HG03378 (cell line): ENCODE data around the gene CORO2A.
"Not testable (repeated sequence)": the region's sequence is repeated elsewhere in the genome, so short reads cannot be mapped to it uniquely, and the experiment has no call there.

Experiments used
- ATAC-seq: cut with Tn5 transposase; IDR thresholded peaks from one replicate; pipeline ENCODE4 v1.9.1; 2021; ENCODE audit warnings: mild to moderate bottlenecking, moderate library complexity; ENCODE audit not compliant: unreplicated experiment

Gene CORO2A

DNA sequence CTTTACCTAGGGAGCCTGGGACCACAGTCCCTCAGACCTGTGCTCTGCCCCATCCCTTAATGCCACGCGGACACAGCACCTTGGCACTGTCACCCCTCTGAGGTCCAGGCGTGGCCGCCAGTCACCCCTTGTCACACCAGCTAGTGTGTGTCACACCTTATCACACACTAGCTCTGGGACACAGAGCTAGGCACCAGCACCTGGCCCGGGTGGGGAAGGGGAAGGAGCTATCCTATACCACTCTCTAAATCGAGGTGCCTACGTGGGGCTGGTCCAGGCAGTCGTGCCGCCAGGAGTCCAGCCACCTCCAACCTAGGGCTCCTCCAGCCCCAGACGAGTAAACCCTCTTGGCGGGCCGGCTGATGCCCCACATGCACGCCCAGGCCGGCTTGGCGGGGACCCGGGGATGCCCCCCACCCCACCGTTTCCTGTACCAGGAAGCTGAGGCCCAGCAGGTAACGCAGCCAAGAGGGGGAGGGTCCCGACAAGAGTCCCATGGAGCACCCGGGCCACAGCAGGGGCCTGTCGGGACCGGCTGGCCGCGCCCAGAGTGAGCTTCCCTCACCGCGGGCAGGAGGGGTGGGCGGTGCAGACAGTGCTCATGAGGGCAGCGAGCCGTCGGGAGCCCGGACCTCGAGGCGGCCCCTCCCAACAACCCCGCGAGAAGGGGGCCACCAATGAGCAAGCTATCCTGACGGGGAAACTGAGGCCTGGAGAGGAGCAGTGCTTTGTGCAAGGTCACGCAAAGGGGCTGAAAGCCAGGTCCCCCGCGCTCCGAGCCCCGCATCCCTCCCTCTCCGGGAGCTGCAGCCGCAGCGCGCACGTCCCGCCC lies 550 bp downstream of the CORO2A start:
- no peak for ATAC-seq

DNA sequence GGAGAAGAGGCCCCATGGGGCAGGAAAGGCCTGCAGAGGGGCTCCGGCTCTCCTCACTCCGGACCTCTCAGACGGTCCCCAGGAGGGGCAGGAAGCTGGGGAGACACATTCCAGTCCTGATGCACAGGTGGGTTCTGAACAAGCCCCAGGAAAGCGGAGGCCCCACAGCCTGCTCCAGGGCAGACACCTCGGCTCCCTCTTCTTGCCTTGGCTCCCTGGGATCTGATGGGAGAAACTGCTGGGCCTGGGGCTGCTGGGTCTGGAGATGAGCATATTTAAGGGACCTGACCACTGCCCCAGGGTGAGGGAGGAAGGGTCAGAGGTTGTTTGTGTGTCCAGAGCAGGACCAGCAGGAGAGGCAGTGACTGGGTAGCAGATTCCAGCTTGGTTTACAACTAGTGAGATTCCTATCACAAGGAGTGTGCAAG lies 1.2 kb downstream of the CORO2A start:
- ATAC-seq, result no peak

DNA sequence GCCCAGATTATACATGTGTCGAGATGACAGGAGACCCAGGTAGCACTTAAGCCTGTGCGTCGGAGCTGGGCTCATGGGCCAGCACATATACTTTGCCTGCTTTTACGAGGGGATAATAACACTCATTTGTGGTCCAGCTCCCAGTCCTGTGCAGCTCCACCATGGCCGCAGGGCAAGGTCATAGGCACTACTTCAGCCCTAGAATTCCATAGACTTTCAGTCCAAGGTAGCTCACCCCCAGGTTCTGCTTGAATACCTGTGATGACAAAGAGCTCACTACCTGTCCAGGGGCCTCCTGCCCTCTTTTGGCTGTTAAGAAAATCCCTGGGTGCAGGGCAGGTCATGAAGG lies 1.7 kb downstream of the CORO2A start:
- ATAC-seq, result no peak

DNA sequence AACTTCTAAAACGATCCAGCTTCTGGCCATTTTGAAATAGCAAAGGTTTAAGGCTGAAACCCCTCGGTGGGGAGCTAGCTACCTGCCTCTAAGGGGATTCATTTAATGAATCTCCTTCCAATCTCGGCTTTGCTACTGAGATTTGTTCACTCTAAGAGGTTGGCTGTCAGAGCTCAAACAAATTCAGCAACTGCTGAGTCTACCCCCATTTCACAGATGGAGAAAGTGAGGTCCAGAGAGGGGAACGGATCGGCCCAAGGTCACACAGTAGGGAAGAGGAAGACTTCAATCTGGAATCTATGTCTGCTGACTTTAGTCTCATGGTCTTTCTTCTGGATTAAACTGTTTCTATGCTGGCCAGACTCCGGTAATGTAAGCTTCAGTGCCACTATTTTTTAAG lies 3.0 kb downstream of the CORO2A start:
- ATAC-seq, result no peak

DNA sequence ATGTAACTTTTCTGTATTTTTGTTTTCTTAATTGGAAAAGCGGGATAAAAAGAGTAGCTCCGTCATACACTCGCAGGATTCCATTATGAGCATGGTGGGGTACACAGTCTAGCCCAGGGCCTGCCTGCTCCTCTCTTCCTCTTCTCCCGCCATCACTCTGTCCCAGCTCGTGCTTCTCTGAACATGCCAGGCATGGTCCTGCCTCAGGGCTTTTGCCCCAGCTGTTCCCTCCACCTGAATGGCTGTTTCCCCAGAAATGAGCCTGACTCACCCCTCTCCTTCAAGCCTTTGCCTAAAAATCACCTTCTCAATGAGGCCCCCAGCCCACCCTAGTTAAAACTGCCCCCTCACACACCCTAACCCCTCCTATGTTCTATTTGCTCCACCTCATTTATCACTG lies 4.5 kb downstream of the CORO2A start:
- no peak for ATAC-seq

DNA sequence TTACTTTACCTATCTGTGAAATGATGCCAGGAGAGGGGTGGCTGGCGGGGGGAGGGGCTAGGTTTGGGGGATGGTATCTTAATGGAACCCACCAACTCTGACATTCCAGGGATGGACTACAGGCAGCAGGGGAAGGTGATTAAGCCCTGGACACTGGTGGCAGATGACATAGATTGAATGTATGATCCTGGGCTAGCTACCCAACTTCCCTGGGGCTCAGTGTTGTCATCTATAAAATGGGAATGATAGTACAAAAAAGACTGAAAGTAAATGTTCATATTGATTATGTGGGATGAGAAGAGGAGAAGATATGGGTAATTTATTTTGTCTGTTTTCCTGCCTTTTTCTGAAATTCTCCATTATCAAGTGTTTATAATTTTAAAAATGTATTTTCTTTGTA lies 6.2 kb downstream of the CORO2A start:
- ATAC-seq, result no peak

DNA sequence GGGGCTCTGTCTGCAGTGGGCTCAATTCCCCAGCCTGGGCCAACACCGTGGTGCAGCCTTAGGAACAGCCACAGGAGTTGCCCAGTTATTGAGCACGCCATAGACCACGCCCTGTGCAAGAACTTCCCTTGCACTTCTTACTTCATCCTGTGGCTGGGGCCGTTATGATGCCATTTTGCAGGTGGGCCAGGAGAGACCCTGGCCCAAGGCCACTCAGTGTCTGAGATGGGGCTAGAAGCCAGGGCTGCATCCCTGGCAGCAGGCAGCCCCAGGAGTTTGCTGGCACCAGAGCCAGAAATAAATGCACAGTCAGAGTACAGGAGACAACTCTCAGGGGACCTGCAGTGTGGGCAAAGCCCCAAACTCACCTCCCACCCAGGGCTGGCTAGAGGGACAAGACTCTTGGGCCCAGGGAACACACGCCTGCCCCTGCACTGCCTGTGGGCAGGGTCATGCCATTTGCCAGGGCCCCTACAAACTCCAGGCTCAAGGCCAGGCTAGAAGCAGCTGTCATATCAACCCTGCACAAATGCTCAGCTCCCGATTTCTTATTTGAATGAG lies 6.7 kb downstream of the CORO2A start:
- no peak for ATAC-seq

DNA sequence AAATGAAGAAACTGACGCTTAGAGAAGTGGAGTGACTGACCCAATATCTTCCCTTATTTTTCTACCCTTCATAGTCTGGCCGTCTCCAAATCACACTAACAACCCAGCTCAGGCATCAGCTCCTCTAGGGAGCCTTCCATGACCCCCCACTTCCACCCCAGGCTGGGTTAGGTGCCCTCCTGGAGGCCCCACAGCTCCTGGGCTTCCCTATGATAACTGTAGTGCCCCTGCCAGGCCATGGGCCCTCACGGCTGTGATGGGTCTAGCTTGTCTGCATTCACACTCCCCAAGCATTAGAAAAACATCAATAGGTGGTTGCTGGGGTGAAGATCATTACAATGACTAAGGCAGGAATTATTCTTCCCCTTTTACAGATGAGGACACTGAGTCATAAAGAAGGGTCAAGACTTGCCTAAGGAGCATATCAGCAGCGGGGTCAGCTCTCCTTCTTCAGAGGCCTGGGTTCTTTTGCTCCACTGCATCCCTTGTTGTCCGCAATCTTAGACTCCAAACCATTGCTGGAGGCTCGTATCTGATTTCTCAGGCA lies 7.3 kb downstream of the CORO2A start:
- no peak for ATAC-seq

DNA sequence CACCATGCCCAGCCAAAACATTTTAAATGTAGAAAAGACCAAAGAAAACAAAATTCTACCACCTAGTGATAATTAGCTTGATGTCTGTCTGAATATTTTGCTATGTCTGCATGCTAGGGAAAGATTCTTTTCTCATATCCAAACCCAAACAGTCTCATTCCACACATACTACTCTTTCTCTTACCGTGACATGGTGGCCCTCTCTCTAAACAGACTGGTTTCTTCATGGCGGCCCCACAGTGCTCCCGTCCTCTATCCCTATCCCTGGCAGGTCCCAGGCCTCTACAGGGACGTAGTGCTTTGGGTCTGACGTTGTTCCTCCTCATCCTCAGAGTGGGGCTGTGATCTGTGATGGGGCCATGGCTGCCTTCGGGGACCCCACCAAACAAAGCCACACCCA lies 8.1 kb downstream of the CORO2A start:
- ATAC-seq, result no peak

DNA sequence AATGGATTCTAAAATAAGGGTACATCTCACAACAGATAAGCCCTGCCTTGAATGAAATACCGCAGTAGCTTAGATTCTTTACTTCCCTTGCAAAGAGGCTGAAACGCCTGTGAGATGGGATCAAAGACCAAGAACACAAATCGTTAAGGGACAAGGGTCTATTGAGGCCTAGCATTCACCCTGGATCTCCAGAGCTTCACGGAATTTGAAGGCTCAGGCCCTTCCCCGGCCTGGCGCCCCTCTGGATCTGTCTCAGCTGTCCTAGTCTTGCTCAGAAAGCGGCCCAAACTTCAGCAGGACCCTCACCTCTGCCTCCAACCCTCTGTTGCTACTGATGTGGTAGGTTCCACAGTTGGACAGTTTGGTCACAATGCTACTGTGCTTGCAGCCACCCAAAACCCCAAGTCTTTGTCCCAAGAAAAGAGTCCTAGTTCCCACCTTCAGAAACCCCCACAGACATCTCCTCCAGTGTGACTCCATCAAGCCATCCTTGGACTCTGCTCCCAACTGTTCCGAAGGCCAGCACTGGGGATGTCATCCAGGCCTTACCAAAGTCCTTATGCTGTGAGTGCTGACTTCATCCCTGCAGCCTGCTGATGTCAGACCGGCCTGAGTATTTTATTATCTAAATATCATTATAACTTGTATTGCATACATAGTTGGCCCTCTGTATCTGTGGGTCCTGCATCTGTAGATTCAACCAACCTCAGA lies 9.4 kb downstream of the CORO2A start:
- no peak for ATAC-seq

DNA sequence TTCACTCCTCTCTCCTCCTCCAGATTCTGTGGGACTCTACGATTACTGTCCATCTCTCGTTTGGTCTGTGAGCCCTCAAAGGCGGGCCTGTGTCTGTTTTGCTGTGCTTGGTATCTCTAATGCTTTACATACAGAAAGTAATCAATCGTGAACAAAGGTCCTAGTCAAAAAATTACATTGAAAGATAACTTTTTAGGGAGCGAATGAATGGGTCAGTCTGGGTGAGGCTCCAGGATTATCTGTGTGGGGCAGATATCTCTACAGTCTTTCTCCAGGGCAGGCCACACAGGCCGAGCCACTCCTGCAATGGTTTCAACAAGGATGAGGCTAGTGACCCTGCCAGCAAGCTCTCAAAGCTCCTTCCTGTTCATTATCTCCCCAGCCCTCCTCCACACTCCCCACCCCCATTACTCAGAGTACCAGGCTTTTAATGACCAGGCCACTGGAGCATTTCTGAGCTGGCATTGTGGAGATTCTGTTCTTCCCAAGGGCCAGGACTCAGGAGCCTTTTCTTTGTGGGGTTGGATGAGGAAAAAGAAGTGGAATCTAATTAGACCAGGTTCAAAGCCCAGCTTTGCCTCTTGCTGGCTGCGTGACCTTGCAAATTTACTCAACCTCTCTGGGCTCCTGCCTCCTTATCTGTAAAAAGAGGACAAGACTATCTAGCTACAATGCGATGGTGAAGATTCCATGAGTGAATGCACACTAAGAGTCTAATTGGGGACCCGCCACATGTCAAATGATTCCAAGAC lies 10.2 kb downstream of the CORO2A start:
- no peak for ATAC-seq

DNA sequence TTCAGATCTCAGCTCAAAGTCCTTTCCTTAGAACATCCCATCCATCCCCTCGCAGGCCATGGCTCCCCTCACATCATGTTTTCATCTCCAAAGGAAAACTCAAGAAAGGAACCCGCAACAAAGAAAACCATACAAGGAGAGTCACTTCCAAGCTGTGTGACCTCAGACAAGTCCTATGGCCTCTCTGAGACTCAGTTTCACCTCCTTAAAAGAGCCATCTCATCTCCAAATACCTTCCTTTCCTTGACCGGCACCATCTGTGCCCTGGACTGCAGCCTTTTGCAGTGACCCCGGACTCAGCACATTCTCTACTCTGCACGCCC lies 10.7 kb downstream of the CORO2A start:
- ATAC-seq, result no peak

DNA sequence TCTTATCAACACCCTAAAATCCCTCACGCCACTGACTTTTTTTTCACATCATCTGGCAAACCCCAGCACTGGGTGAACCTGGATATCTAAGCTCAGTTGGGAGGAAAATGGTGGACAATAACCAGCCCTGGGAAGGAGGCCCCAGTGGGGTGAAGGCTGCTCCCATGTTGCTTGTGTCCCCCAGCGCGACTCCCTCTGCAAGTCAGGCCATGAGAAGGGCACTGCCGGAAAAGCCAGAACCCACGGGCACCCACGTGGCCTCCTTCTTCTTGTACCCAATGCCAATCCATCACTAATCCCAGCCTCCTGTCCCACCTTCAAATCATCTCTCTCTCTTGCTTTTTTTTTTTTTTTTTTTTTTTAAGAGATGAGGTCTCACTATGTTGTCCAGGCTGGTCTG lies 11.4 kb downstream of the CORO2A start:
- no peak for ATAC-seq

DNA sequence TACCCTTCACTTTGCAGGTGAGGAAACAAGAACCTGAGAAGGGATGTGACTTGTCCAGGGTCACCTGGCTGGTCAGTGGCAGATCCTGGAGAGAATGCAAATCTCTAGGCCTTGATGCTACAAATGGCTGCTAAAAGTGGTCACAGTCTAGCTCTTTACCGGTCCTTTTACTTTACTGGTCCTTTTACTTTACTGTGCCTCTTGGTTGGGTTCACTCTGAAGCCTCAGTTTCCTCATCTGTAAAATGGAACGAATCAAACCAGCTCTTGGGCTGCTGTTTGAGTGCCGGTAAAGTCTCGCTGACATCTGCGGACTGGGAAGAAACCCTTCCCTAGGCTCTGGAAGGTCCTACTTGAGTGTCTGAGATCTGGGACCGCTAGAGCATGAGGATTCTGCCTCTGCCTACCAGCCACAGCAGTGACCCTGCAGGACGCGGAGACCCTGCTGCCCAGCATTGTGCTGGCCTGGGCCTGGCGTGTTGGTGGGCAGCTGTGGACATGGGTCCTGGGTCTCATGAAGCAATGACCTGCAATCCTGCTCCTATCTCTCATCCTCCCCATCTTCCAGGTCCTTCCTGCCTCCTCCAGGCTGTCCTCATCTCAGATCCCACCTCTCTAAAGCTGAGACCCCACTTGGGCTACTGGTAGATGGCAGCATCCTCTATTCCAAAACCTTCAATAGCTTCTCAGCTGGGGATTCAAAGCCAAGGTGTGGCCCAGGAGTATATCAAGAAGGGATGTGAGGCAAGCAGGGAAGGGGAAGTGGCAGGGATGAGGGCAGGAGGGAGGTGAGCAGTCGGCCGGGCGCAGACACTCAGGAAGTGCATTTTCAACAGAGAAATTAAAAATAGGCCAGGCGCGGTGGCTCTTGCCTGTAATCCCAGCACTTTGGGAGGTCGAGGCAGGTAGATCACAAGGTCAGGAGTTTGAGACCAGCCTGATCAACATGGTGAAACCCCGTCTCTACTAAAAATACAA lies 13.3 kb downstream of the CORO2A start:
- no peak for ATAC-seq

DNA sequence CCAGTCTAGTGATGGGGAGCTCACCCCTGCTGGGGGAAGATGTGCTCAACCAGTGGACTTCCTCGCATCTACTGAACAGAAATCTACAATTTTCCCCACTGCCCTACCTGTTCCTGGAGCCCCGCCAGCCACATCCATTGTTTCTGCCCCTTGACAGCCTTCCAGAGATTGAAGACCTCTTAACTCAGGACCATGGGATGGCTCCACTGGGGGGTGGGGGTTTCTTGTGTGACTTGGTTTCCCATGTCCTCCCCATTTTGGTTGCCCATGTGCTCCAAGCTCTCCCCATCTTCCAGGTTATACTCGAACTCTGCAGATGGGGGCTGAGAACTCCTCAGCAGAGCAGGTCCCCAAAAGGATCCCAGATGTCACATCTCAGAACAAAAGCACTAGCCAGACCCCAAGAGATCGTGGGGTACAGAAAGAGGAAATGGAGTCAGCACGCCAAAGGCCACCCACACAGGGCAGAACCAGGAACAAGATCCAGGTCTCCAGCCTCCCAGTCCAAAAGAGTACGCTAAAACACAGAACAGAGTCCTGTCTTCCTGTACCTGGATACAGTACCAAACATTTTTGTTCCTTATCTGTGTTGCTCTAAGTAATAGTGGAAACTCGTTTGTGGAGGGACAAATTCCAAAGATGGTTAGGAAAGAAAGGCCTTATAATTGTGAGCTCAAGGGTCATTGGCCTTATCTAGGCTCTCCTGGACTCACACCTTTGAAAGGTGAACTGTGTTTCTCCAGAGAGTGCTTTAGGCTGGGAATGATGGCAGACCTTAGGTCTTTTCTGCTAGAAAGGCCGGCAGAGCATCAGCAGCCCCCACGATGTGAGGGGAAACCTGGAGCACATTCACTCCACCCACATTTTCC lies 15.8 kb downstream of the CORO2A start:
- ATAC-seq, result no peak

DNA sequence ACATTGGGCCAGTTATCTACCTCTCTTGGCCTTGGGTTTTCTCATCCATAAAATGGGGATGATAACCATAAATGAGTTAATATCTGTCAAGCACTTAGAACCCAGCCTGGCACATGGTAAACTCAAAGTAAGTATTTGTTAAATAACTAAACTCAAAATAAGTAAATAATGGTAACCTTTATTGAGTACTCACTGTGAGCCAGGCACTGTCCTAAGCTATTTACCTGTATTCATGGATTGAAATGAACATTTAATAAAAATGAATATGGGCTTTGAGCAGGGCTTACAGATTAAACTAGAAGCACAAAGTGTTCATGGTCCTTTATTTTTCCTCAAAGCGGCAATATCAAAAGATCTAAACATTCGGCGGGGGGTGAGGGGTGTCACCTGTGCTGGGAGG lies 16.7 kb downstream of the CORO2A start:
- no peak for ATAC-seq

DNA sequence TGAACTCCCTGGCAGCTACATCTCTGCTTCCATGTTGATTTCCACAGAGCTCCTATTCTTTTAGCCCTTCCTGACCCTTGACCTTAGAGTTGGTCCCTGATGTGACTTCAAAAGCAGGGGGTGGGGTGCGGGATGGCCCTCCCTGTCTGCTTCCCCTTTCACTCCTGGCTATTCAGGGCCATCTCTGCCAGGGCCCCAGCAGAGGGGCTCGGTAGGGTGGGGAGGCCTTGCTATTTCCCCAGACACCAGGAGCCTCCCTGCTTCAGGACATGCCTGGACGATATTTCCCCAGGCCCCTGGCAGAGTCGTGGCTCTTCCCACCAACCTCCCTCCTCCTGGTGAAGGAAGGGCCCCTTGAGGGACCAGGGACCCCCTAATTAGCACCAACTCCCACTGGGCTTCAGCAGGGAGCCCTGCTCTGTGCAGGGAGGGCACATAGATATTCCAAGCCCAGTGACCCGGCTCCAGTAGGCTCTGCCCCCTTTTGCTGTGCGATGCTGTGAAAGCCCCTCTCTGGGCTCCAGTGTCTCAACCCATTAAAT lies 17.3 kb downstream of the CORO2A start:
- ATAC-seq, result no peak

DNA sequence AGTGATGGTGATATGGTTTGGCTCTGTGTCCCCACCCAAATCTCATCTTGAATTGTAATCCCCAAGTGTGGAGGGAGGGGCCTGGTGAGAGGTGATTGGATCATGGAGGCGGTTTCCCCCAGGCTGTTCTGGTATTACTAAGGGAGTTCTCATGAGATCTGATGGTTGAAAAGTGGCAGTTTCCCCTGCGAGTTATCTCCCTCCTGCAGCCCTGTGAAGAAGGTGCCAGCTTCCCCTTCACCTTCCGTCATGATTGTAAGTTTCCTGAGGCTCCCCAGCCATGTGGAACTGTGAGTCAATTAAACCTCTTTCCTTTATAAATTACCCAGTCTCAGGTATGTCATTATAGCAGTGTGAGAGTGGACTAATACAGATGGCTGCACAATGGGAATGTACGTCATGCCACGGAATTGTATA lies 17.9 kb downstream of the CORO2A start:
- ATAC-seq, result not testable (repeated sequence)

DNA sequence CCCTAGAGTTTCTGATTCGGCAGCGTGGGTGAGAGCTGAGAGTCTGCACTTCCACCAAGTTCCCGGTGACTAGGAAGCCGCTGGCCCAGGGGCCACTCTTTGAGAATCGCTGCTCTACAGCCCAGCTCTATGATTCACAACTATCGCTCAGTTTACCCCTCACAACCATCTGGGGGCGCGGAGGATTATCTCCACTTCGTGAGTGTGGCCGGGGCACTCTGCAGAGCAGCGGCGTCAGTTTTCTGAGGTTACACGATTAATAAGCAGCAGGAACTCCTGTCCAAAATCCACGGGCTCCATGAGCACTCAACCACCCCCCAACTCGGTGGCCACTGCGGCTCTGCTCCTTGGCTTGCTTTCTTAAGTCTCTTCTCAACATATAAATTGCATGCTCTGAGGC lies 19.3 kb downstream of the CORO2A start:
- no peak for ATAC-seq
